HepG2 (cell line): ENCODE data around the gene MACROD2.

Experiments used
- ARNT ChIP-seq: fragments of 450-650 bp; IDR thresholded peaks from 2 replicates; pipeline ENCODE4 v1.6.1; 2017
- MAFG ChIP-seq: sonication (generic); formaldehyde crosslinking; IDR thresholded peaks from 2 replicates; pipeline ENCODE4 v1.5.1; 2020; ENCODE audit warnings: mild to moderate bottlenecking, missing genetic modification reagents
- NFYB ChIP-seq: sonication (generic); formaldehyde crosslinking; IDR thresholded peaks from 2 replicates; pipeline ENCODE4 v1.4.0; 2020; ENCODE audit warnings: missing genetic modification reagents
- SP2 ChIP-seq: sonication (generic); formaldehyde crosslinking; IDR thresholded peaks from 2 replicates; pipeline ENCODE4 v1.5.1; 2020; ENCODE audit warnings: mild to moderate bottlenecking, missing genetic modification reagents
- ZNF549 ChIP-seq: sonication (generic); formaldehyde crosslinking; IDR thresholded peaks from 2 replicates; pipeline ENCODE4 v1.5.0; 2020; ENCODE audit warnings: missing genetic modification reagents

- TF ChIP-seq SP2 (CRISPR knock-in tag) (no peak), ZNF549 (no peak), ARNT (no peak), NFYB (no peak), MAFG (CRISPR knock-in tag) (no peak)
Observed at GRCh38 chr20:15063081-15063480, 1067.8 kb downstream of the MACROD2 start.
